ENCODE results near the gene MT1E.
A peak's percentile ranks its signal among the peaks of the same experiment; 100 is the strongest.

MT1E gene

DNA sequence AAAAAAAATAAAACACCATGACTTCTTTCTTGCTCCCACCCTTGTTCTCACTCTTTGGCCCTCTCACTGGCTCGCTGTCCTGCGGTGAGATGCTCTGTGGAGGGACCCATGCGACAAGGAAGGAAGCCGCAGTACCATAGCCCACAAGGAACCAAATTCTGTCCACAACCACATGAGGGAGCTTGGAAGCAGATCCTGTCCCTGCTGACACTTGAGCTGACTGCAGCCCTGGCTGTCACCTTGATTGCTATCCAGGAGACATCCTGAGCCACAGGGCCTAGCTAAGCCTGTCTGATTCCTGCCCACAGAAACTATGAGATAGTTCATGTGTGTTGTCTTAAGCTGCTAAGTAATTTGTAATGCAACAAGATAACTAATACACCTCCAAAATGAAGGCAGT is 22.0 kb upstream of the MT1E start:
- TF ChIP-seq ZFX (IDR thresholded peaks at IDR 0.05): no peak
- peak; percentile 51 for TF ChIP-seq CTCF (conservative IDR thresholded peaks at IDR 0.05)
- no peak overlapping the region for H3K27ac ChIP-seq

GRCh38 chr16:56604966-56605365 is 20.6 kb upstream of the MT1E start:
- TF ChIP-seq CTCF (conservative IDR thresholded peaks at IDR 0.05) (no peak), ZFX (IDR thresholded peaks at IDR 0.05) (no peak)
- no peak overlapping the region for H3K27ac ChIP-seq

DNA sequence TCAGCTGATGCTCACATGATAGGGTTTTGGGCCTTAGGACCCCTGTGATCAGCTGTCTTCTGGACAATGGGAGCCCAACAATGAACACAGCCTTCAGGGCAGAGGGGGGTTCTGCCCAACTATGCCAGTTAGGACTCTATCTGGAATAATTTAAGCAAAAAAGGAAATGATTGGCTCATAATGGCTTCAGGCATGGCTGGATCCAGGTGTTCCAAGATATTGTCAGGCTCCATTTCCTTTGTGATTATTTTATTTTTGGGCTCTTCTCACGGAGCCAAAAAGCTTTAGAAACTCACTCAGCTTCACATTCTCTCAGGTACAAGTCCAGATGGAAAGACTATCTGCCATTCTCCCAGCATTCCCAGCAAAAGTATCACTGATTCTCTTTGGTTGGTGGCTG is 20.1 kb upstream of the MT1E start:
- TF ChIP-seq CTCF (conservative IDR thresholded peaks at IDR 0.05) (no peak), ZFX (IDR thresholded peaks at IDR 0.05) (no peak)
- H3K27ac ChIP-seq: no peak overlapping the region

DNA sequence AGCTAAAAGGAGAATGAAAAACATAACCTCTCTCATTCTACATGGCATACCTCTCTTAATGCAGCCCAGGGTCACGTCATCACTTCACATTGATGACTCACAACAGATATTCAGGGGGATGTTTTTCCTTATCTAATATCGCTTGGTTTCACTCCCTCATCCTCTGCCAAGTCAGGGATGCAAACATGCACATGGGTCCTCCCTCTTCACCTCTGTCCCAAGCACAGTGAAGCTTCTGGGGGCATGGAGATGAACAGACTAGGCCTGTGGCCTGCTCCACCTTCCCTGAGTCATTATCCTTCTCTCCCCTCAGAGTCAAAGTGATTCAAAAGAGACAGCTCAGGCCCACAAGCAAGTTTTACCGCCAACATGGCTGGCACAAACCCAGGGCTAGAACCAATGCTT is 19.5 kb upstream of the MT1E start:
- TF ChIP-seq CTCF (conservative IDR thresholded peaks at IDR 0.05): no peak
- no peak for TF ChIP-seq ZFX (IDR thresholded peaks at IDR 0.05)
- peak overlapping the region; percentile 79 for H3K27ac ChIP-seq

GRCh38 chr16:56606476-56607108 is 19.0 kb upstream of the MT1E start:
- TF ChIP-seq CTCF (conservative IDR thresholded peaks at IDR 0.05) (no peak), ZFX (IDR thresholded peaks at IDR 0.05) (no peak)
- peak overlapping the region; percentile 79 for H3K27ac ChIP-seq

GRCh38 chr16:56607109-56607618 is 18.4 kb upstream of the MT1E start:
- TF ChIP-seq ZFX (IDR thresholded peaks at IDR 0.05) (no peak), CTCF (conservative IDR thresholded peaks at IDR 0.05) (no peak)
- H3K27ac ChIP-seq: peak overlapping the region; percentile 79

DNA sequence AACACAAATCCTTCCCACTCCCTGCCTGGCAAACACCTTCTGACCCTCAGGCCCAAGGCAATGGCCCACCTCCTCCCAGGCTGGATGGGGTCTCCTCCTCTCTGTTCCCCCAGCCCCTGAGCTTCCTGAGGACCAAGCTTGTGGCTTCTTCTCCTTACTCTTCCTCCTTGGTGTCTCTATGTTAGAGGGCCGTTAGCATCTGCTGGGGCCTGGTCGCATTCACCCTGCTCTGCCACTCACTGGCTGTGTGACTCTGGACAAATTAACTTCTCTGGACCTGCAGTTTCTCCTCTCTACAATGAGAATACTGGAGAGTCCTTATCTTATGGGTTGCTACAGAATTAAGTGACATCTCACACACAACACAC is 17.9 kb upstream of the MT1E start:
- peak overlapping the region; percentile 79 for H3K27ac ChIP-seq
- TF ChIP-seq CTCF (conservative IDR thresholded peaks at IDR 0.05): no peak
- TF ChIP-seq ZFX (IDR thresholded peaks at IDR 0.05): no peak

Measured in C4-2B (cell line).